GM10847 (cell line): ENCODE measurements around the gene MKI67.

Source experiments
- POLR2A ChIP-seq: IDR thresholded peaks from 2 replicates; pipeline ENCODE4 v1.6.1; 2011; ENCODE audit not compliant: insufficient read length; ENCODE audit errors: extremely low read depth

The MKI67 gene

GRCh38 chr10:128097783-128098182 lies 28.4 kb downstream of the MKI67 start:
- no peak for TF ChIP-seq POLR2A

GRCh38 chr10:128096486-128097199 lies 29.6 kb downstream of the MKI67 start:
- no peak for TF ChIP-seq POLR2A

- TF ChIP-seq POLR2A: peak; percentile 5
Observed at GRCh38 chr10:128095753-128096469, 30.3 kb downstream of the MKI67 start.

GRCh38 chr10:128095027-128095752 lies 31.0 kb downstream of the MKI67 start:
- TF ChIP-seq POLR2A: peak; percentile 5

GRCh38 chr10:128092454-128092853 lies 33.8 kb downstream of the MKI67 start:
- no peak for TF ChIP-seq POLR2A

GRCh38 chr10:128091636-128092210 lies 34.5 kb downstream of the MKI67 start:
- no peak for TF ChIP-seq POLR2A

- no peak for TF ChIP-seq POLR2A
Observed at GRCh38 chr10:128087884-128088709, 38.1 kb downstream of the MKI67 start.

GRCh38 chr10:128087146-128087883 lies 38.9 kb downstream of the MKI67 start:
- no peak for TF ChIP-seq POLR2A

- no peak for TF ChIP-seq POLR2A
Observed at GRCh38 chr10:128086003-128086863, 40.0 kb downstream of the MKI67 start.

GRCh38 chr10:128084991-128085390 lies 41.2 kb downstream of the MKI67 start:
- TF ChIP-seq POLR2A: no peak

GRCh38 chr10:128084364-128084763 lies 41.9 kb downstream of the MKI67 start:
- TF ChIP-seq POLR2A: no peak

GRCh38 chr10:128083191-128083895 lies 42.9 kb downstream of the MKI67 start:
- no peak for TF ChIP-seq POLR2A

GRCh38 chr10:128081720-128082119 lies 44.5 kb downstream of the MKI67 start:
- no peak for TF ChIP-seq POLR2A
